Measurements from ENCODE around the gene YY1AP1. TPM values are rescaled to one million over a fixed set of nuclear protein-coding genes. Genes with fewer than 3 reads are reported as not detected.
"Not testable (repeated sequence)": the region's sequence is repeated elsewhere in the genome, so short reads cannot be mapped to it uniquely, and the experiment has no call there.

Gene YY1AP1
- total RNA-seq, 2 experiments from 2014 or later, result 82.1 to 93.4 TPM

- H3K9me3 Mint-ChIP-seq; H3K4me1 Mint-ChIP-seq; H3K27me3 Mint-ChIP-seq; POLR2A ChIA-PET; DNase-seq; H3K4me3 Mint-ChIP-seq; ATAC-seq (ENCODE audit: low read depth); H3K27ac Mint-ChIP-seq: not testable (repeated sequence)
- peaks cover 19% of the 10 kb centered on the region for H3K36me3 Mint-ChIP-seq
Measured at GRCh38 chr1:155704414-155704813, 15.8 kb upstream of the YY1AP1 start.

GRCh38 chr1:155703216-155703615, 14.6 kb upstream of the YY1AP1 start:
- H3K27me3 Mint-ChIP-seq, result no peaks in the 10 kb centered on the region
- no peak for ATAC-seq (ENCODE audit: low read depth)
- no peak overlapping the region for H3K4me3 Mint-ChIP-seq
- DNase-seq, result no peak
- H3K9me3 Mint-ChIP-seq, result no peaks in the 10 kb centered on the region
- H3K36me3 Mint-ChIP-seq, result peaks cover 14% of the 10 kb centered on the region
- peaks cover 8% of the 10 kb centered on the region for H3K4me1 Mint-ChIP-seq
- POLR2A ChIA-PET, result no interaction called here
- H3K27ac Mint-ChIP-seq, result no peak overlapping the region

GRCh38 chr1:155701675-155702074, 13.1 kb upstream of the YY1AP1 start:
- ATAC-seq (ENCODE audit: low read depth); DNase-seq; H3K27me3 Mint-ChIP-seq; POLR2A ChIA-PET; H3K9me3 Mint-ChIP-seq; H3K27ac Mint-ChIP-seq; H3K4me3 Mint-ChIP-seq; H3K4me1 Mint-ChIP-seq: not testable (repeated sequence)
- H3K36me3 Mint-ChIP-seq, result peaks cover 14% of the 10 kb centered on the region

- H3K4me3 Mint-ChIP-seq; H3K27ac Mint-ChIP-seq; ATAC-seq (ENCODE audit: low read depth); DNase-seq; H3K9me3 Mint-ChIP-seq; H3K27me3 Mint-ChIP-seq; POLR2A ChIA-PET; H3K4me1 Mint-ChIP-seq: not testable (repeated sequence)
- H3K36me3 Mint-ChIP-seq, result peaks cover 21% of the 10 kb centered on the region
Measured at GRCh38 chr1:155699062-155699461, 10.5 kb upstream of the YY1AP1 start.

- ATAC-seq (ENCODE audit: low read depth) (no peak), DNase-seq (no peak)
- Mint-ChIP-seq H3K27ac (no peak overlapping the region), H3K27me3 (no peaks in the 10 kb centered on the region), H3K9me3 (no peaks in the 10 kb centered on the region), H3K4me3 (no peak overlapping the region), H3K4me1 (peaks cover 10% of the 10 kb centered on the region), H3K36me3 (peaks cover 21% of the 10 kb centered on the region)
- POLR2A ChIA-PET, result no interaction called here
Measured at GRCh38 chr1:155698382-155699038, 9.9 kb upstream of the YY1AP1 start.

- not testable (repeated sequence) for H3K27me3 Mint-ChIP-seq, H3K27ac Mint-ChIP-seq
- H3K4me1 Mint-ChIP-seq, result peaks cover 14% of the 10 kb centered on the region
Measured at GRCh38 chr1:155697616-155698015, 9.0 kb upstream of the YY1AP1 start.

GRCh38 chr1:155697046-155697445, 8.5 kb upstream of the YY1AP1 start:
- POLR2A ChIA-PET, result no interaction called here
- ATAC-seq (ENCODE audit: low read depth), result no peak
- no peak overlapping the region for H3K4me3 Mint-ChIP-seq

More at GRCh38 chr1:155697616-155698015, 9.0 kb upstream of the YY1AP1 start:
- POLR2A ChIA-PET; DNase-seq; ATAC-seq (ENCODE audit: low read depth); H3K9me3 Mint-ChIP-seq; H3K4me3 Mint-ChIP-seq: not testable (repeated sequence)
- peaks cover 30% of the 10 kb centered on the region for H3K36me3 Mint-ChIP-seq

GRCh38 chr1:155696524-155696923, 8.0 kb upstream of the YY1AP1 start:
- POLR2A ChIA-PET, result no interaction called here
- peaks cover 40% of the 10 kb centered on the region for H3K36me3 Mint-ChIP-seq
- H3K4me1 Mint-ChIP-seq, result peaks cover 23% of the 10 kb centered on the region
- H3K4me3 Mint-ChIP-seq, result no peak overlapping the region
- DNase-seq, result no peak
- H3K9me3 Mint-ChIP-seq, result no peaks in the 10 kb centered on the region
- H3K27me3 Mint-ChIP-seq, result no peaks in the 10 kb centered on the region
- ATAC-seq (ENCODE audit: low read depth), result no peak
- no peak overlapping the region for H3K27ac Mint-ChIP-seq

More at GRCh38 chr1:155697046-155697445, 8.5 kb upstream of the YY1AP1 start:
- no peaks in the 10 kb centered on the region for H3K27me3 Mint-ChIP-seq
- peaks cover 19% of the 10 kb centered on the region for H3K4me1 Mint-ChIP-seq
- no peaks in the 10 kb centered on the region for H3K9me3 Mint-ChIP-seq
- no peak overlapping the region for H3K27ac Mint-ChIP-seq
- peaks cover 35% of the 10 kb centered on the region for H3K36me3 Mint-ChIP-seq
- DNase-seq, result no peak

GRCh38 chr1:155695608-155696007, 7.0 kb upstream of the YY1AP1 start:
- Mint-ChIP-seq H3K4me1 (peaks cover 28% of the 10 kb centered on the region), H3K27ac (no peak overlapping the region), H3K27me3 (no peaks in the 10 kb centered on the region), H3K4me3 (no peak overlapping the region), H3K36me3 (peaks cover 46% of the 10 kb centered on the region), H3K9me3 (no peaks in the 10 kb centered on the region)
- no peak for ATAC-seq (ENCODE audit: low read depth)
- POLR2A ChIA-PET, result no interaction called here
- no peak for DNase-seq

- POLR2A ChIA-PET, result no interaction called here
- ATAC-seq (ENCODE audit: low read depth), result no peak
- H3K9me3 Mint-ChIP-seq, result no peaks in the 10 kb centered on the region
- H3K36me3 Mint-ChIP-seq, result peaks cover 46% of the 10 kb centered on the region
- H3K27ac Mint-ChIP-seq, result no peak overlapping the region
- H3K4me1 Mint-ChIP-seq, result peaks cover 32% of the 10 kb centered on the region
- H3K27me3 Mint-ChIP-seq, result no peaks in the 10 kb centered on the region
- DNase-seq, result no peak
- H3K4me3 Mint-ChIP-seq, result no peak overlapping the region
Measured at GRCh38 chr1:155695072-155695471, 6.5 kb upstream of the YY1AP1 start.

GRCh38 chr1:155694167-155694566, 5.6 kb upstream of the YY1AP1 start:
- Mint-ChIP-seq H3K27me3 (no peaks in the 10 kb centered on the region), H3K4me3 (no peak overlapping the region), H3K9me3 (no peaks in the 10 kb centered on the region), H3K36me3 (peaks cover 40% of the 10 kb centered on the region), H3K4me1 (peaks cover 38% of the 10 kb centered on the region), H3K27ac (no peak overlapping the region)
- DNase-seq (no peak), ATAC-seq (ENCODE audit: low read depth) (no peak)
- POLR2A ChIA-PET, result no interaction called here

- H3K9me3 Mint-ChIP-seq, result no peaks in the 10 kb centered on the region
- ATAC-seq (ENCODE audit: low read depth) (no peak), DNase-seq (no peak)
- H3K36me3 Mint-ChIP-seq, result peaks cover 39% of the 10 kb centered on the region
- no peak overlapping the region for H3K4me3 Mint-ChIP-seq
- H3K4me1 Mint-ChIP-seq, result peaks cover 38% of the 10 kb centered on the region
- H3K27me3 Mint-ChIP-seq, result no peaks in the 10 kb centered on the region
- POLR2A ChIA-PET, result no interaction called here
- no peak overlapping the region for H3K27ac Mint-ChIP-seq
Measured at GRCh38 chr1:155691992-155692528, 3.5 kb upstream of the YY1AP1 start.

GRCh38 chr1:155689081-155689607, 570 bp upstream of the YY1AP1 start, which contains the start of gene DAP3:
Gene DAP3, plus strand, starts transcription at chr1:155689091. Its CDS starts 20,689 bp downstream, at chr1:155709780.
- H3K27me3 Mint-ChIP-seq; POLR2A ChIA-PET; DNase-seq; ATAC-seq (ENCODE audit: low read depth); H3K9me3 Mint-ChIP-seq: not testable (repeated sequence)
- Mint-ChIP-seq H3K4me3 (peak within 1 kb of the TSS; percentile 98), H3K27ac (peak within 1 kb of the TSS; percentile 98), H3K36me3 (peaks cover 33% of the 10 kb centered on the region), H3K4me1 (peaks cover 44% of the 10 kb centered on the region)

GRCh38 chr1:155687705-155688323, 760 bp downstream of the YY1AP1 start:
- Mint-ChIP-seq H3K4me1 (peaks cover 44% of the 10 kb centered on the region), H3K4me3 (peak overlapping the region; percentile 98), H3K27ac (peak overlapping the region; percentile 98), H3K36me3 (peaks cover 26% of the 10 kb centered on the region)
- POLR2A ChIA-PET, result interaction anchor here (0.6 to 1.0 kb wide), 2 partner anchors 51 to 902 kb away, joined by 4 to 5 read pairs; no protein-coding TSS in a partner anchor
- ATAC-seq (ENCODE audit: low read depth), result peak; percentile 6
- H3K27me3 Mint-ChIP-seq, H3K9me3 Mint-ChIP-seq: not testable (repeated sequence)
- DNase-seq, result peak; percentile 78
